HL-60 (cell line): ENCODE data around the gene RNF220.

Source experiments
- DNase-seq, 2 experiments: peaks; one replicate each; pipeline ENCODE4 v3.0.0-alpha.2; 2010 to 2020; ENCODE audit warnings: low read depth in 1 of 2, low spot score in 1 of 2
- H3K27ac ChIP-seq: fragments of 250-450 bp; sonication (Bioruptor Pico); replicated peaks from 2 replicates; pipeline ENCODE4 v1.5.1; 2020; ENCODE audit warnings: mild to moderate bottlenecking, moderate library complexity
- H3K27me3 ChIP-seq: fragments of 250-450 bp; sonication (Bioruptor Pico); 2 replicates; pipeline ENCODE4 v1.5.1; 2021; ENCODE audit warnings: mild to moderate bottlenecking, moderate library complexity; ENCODE audit not compliant: insufficient read depth, poor library complexity, severe bottlenecking
- H3K4me3 ChIP-seq: replicated peaks from 2 replicates; pipeline ENCODE4 v1.5.1; 2011; ENCODE audit warnings: mild to moderate bottlenecking, control low read depth, low read length; ENCODE audit not compliant: insufficient read depth
- CTCF ChIP-seq: IDR thresholded peaks from one replicate; pipeline ENCODE4 v1.5.1; 2011; ENCODE audit warnings: low read length, control low read depth, inconsistent platforms; ENCODE audit not compliant: insufficient read depth
- GABPA ChIP-seq: IDR thresholded peaks from 2 replicates; pipeline ENCODE4 v1.6.1; 2012; ENCODE audit warnings: low read depth
- POLR2AphosphoS5 ChIP-seq: IDR thresholded peaks from 2 replicates; pipeline ENCODE4 v1.6.1; 2012; ENCODE audit warnings: low read depth
- REST ChIP-seq: IDR thresholded peaks from 2 replicates; pipeline ENCODE4 v1.6.1; 2012; ENCODE audit warnings: low read depth; ENCODE audit not compliant: insufficient replicate concordance
- SPI1 ChIP-seq: IDR thresholded peaks from 2 replicates; pipeline ENCODE4 v1.6.1; 2012; ENCODE audit warnings: low read depth, mild to moderate bottlenecking, borderline replicate concordance

RNF220 gene

GRCh38 chr1:44411861-44412260, 6.8 kb downstream of the RNF220 start:
- Histone ChIP-seq H3K27ac (no peak overlapping the region), H3K4me3 (no peak overlapping the region), H3K27me3 (peaks cover 76% of the 10 kb centered on the region)
- DNase-seq: no peak
- TF ChIP-seq SPI1 (no peak), GABPA (no peak), REST (no peak), POLR2AphosphoS5 (no peak), CTCF (no peak)

GRCh38 chr1:44412601-44413000, 7.5 kb downstream of the RNF220 start:
- Histone ChIP-seq H3K27me3 (peaks cover 78% of the 10 kb centered on the region), H3K27ac (no peak overlapping the region), H3K4me3 (no peak overlapping the region)
- no peak for DNase-seq
- TF ChIP-seq SPI1 (no peak), CTCF (no peak), GABPA (no peak), REST (no peak), POLR2AphosphoS5 (no peak)

- no peak for DNase-seq
- TF ChIP-seq GABPA (no peak), SPI1 (no peak), POLR2AphosphoS5 (no peak), CTCF (no peak), REST (no peak)
- Histone ChIP-seq H3K4me3 (no peak overlapping the region), H3K27ac (no peak overlapping the region), H3K27me3 (peaks cover 77% of the 10 kb centered on the region)
Observed at GRCh38 chr1:44413740-44414139, 8.7 kb downstream of the RNF220 start.
